ENCODE results near the gene PRUNE2. TPM values are rescaled to one million over a fixed set of nuclear protein-coding genes. Genes with fewer than 3 reads are reported as not detected.

The PRUNE2 gene
- total and polyA plus RNA-seq, 9 of the 15 experiments (the other 6 are each of a cell fraction or from before 2014, with no cell fraction given) = 0.05 to 0.45 (median 0.18) TPM; not detected in 1

DNA sequence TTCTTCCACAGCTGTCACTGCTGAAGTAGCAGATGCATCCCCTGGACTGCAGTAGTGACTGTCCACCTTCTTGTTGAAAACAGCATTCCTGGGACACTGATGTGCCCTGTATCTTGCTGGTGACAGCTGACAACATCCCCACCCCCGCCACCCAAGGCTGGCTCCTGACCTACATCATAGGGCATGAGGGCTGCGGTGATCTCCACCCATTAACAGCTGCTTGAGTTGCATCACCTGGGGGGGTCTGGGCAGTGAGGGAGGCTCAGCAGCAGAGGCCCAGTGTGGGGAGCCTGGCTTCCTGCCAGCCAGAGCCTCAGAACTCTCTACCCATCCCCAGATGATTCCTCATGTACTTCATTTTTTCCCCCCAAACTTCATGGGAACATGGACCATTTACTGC is 4.1 kb downstream of the PRUNE2 start:
- Histone ChIP-seq H3K9ac (ENCODE audit: insufficient read depth in 1 of 2, low read depth in 2 of 2, low read length in 2 of 2) (no peak overlapping the region), H3K79me2 (ENCODE audit: control insufficient read depth, insufficient read depth, low read length) (no peaks in the 10 kb centered on the region), H3K27me3 (ENCODE audit: control insufficient read depth in 2 of 2, insufficient read depth in 2 of 2, low read length in 2 of 2) (peaks cover 0 to 10% of the 10 kb centered on the region in 2 experiments; a peak in 2 of 5 replicates), H3K4me2 (ENCODE audit: insufficient read depth, low read length) (no peak overlapping the region), H3K9me1 (ENCODE audit: control insufficient read depth, insufficient read depth, low read length) (no peaks in the 10 kb centered on the region), H2AFZ (ENCODE audit: low read depth, low read length) (no peak overlapping the region), H3K9me3 (replicated peaks; ENCODE audit: control insufficient read depth, insufficient read depth, low read depth, low read length) (no peaks in the 10 kb centered on the region), H3K27ac (ENCODE audit: extremely low read depth, low read depth, low read length) (no peak overlapping the region), H3K36me3 (ENCODE audit: control insufficient read depth, insufficient read depth, low read length) (no peaks in the 10 kb centered on the region), H4K20me1 (replicated peaks; ENCODE audit: control insufficient read depth, insufficient read depth, low read length) (no peaks in the 10 kb centered on the region), H3K4me3 (no peak overlapping the region), H3K4me1 (replicated peaks in 1 of 2; ENCODE audit: control insufficient read depth in 2 of 2, insufficient read depth in 2 of 2, low read length in 2 of 2) (peaks cover 0 to 5% of the 10 kb centered on the region in 2 experiments; a peak in 1 of 5 replicates)
- ATAC-seq (no peak), FAIRE-seq (no peak), DNase-seq (ENCODE audit: extremely low read depth in 1 of 4, low spot score in 3 of 4) (no peak)
- no TSS peak for BruUV-seq (replicated peaks)
- CTCF ChIA-PET (ENCODE audit: low intra/inter-chr PET ratio) = no interaction called here
- POLR2A ChIA-PET = no interaction called here
- 0% methylated on average over 1 of the region's 2 CpGs for WGBS (ENCODE audit: insufficient coverage, low coverage, missing lambda C conversion rate)
- TF ChIP-seq, protein P1, sequence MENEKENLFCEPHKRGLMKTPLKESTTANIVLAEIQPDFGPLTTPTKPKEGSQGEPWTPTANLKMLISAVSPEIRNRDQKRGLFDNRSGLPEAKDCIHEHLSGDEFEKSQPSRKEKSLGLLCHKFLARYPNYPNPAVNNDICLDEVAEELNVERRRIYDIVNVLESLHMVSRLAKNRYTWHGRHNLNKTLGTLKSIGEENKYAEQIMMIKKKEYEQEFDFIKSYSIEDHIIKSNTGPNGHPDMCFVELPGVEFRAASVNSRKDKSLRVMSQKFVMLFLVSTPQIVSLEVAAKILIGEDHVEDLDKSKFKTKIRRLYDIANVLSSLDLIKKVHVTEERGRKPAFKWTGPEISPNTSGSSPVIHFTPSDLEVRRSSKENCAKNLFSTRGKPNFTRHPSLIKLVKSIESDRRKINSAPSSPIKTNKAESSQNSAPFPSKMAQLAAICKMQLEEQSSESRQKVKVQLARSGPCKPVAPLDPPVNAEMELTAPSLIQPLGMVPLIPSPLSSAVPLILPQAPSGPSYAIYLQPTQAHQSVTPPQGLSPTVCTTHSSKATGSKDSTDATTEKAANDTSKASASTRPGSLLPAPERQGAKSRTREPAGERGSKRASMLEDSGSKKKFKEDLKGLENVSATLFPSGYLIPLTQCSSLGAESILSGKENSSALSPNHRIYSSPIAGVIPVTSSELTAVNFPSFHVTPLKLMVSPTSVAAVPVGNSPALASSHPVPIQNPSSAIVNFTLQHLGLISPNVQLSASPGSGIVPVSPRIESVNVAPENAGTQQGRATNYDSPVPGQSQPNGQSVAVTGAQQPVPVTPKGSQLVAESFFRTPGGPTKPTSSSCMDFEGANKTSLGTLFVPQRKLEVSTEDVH (IDR thresholded peaks at IDR 0.05; ENCODE audit: low read depth, partially characterized antibody) = no peak
- TF ChIP-seq NR2C2 (CRISPR knock-in tag; IDR thresholded peaks at IDR 0.05) (no peak), NR2C2 (tag; IDR thresholded peaks at IDR 0.05) (no peak), ZNF830 (CRISPR knock-in tag; IDR thresholded peaks at IDR 0.05) (no peak)
- in situ Hi-C loops (cut with MboI) = no loop called here
- intact Hi-C loops (cut with micrococcal nuclease) = no loop called here

Measured in K562 (cell line).